ENCODE data around the gene FTMT. TPM values are rescaled to one million over a fixed set of nuclear protein-coding genes. Genes with fewer than 3 reads are reported as not detected.
"Not testable (repeated sequence)": the region's sequence is repeated elsewhere in the genome, so short reads cannot be mapped to it uniquely, and the experiment has no call there.

FTMT gene
- total RNA-seq (2022) (not detected in 2 replicates), Bru-seq, nascent RNA (not detected), BruChase-seq, experiment 1, labeled RNA remaining after a 6-hour chase (not detected), BruChase-seq, experiment 2, labeled RNA remaining after a 2-hour chase (not detected)
- long read RNA-seq = 0 reads

- TF ChIP-seq CTCF (IDR thresholded peaks at IDR 0.05; ENCODE audit: unreplicated experiment) = no peak
- H3K27ac Mint-ChIP-seq (ENCODE audit: low read depth, unreplicated experiment) = no peak within 1 kb of the TSS
- ChIA-PET POLR2A (no interaction called here), CTCF (interaction anchor here (0.6 to 1.2 kb wide), 2 partner anchors 25 to 1196 kb away, joined by 4 read pairs; no protein-coding TSS in a partner anchor)
- no peaks in the 10 kb centered on the region for H3K9me3 Mint-ChIP-seq (ENCODE audit: unreplicated experiment)
- no TSS peak for BruUV-seq (replicated peaks)
- intact Hi-C loops (cut with micrococcal nuclease) = no loop called here
- no peak for DNase-seq (ENCODE audit: unreplicated experiment)
- no peaks in the 10 kb centered on the region for H3K4me1 Mint-ChIP-seq (ENCODE audit: insufficient read depth, unreplicated experiment)
- H3K4me3 Mint-ChIP-seq (ENCODE audit: unreplicated experiment) = no peak within 1 kb of the TSS
- no peaks in the 10 kb centered on the region for H3K27me3 Mint-ChIP-seq (ENCODE audit: insufficient read depth, unreplicated experiment)
- H3K36me3 Mint-ChIP-seq (ENCODE audit: insufficient read depth, unreplicated experiment) = no peaks in the 10 kb centered on the region
Observed at GRCh38 chr5:121851643-121852574, at the start of gene FTMT. TSS of gene FTMT (plus strand) at chr5:121851882. CDS start at chr5:121851964, 82 bp downstream.

GRCh38 chr5:121805251-121805650 is 46.4 kb upstream of the FTMT start:
- H3K4me1 Mint-ChIP-seq (ENCODE audit: insufficient read depth, unreplicated experiment); H3K27me3 Mint-ChIP-seq (ENCODE audit: insufficient read depth, unreplicated experiment); BruUV-seq (replicated peaks); H3K9me3 Mint-ChIP-seq (ENCODE audit: unreplicated experiment); POLR2A ChIA-PET; H3K27ac Mint-ChIP-seq (ENCODE audit: low read depth, unreplicated experiment); intact Hi-C loops (cut with micrococcal nuclease); DNase-seq (ENCODE audit: unreplicated experiment); H3K4me3 Mint-ChIP-seq (ENCODE audit: unreplicated experiment); H3K36me3 Mint-ChIP-seq (ENCODE audit: insufficient read depth, unreplicated experiment): not testable (repeated sequence)
- CTCF ChIA-PET = interaction anchor here (0.6 kb wide), 1 partner anchor 11 kb away, joined by 3 read pairs; no protein-coding TSS in a partner anchor

- POLR2A ChIA-PET = no interaction called here
- Mint-ChIP-seq H3K36me3 (ENCODE audit: insufficient read depth, unreplicated experiment) (no peaks in the 10 kb centered on the region), H3K4me1 (ENCODE audit: insufficient read depth, unreplicated experiment) (no peaks in the 10 kb centered on the region), H3K27me3 (ENCODE audit: insufficient read depth, unreplicated experiment) (no peaks in the 10 kb centered on the region), H3K27ac (ENCODE audit: low read depth, unreplicated experiment) (no peak overlapping the region), H3K9me3 (ENCODE audit: unreplicated experiment) (peaks cover 4% of the 10 kb centered on the region), H3K4me3 (ENCODE audit: unreplicated experiment) (no peak overlapping the region)
- TF ChIP-seq CTCF (IDR thresholded peaks at IDR 0.05; ENCODE audit: unreplicated experiment) = no peak
- DNase-seq (ENCODE audit: unreplicated experiment) = no peak
- CTCF ChIA-PET = interaction anchor here (0.6 kb wide), 1 partner anchor 12 kb away, joined by 3 read pairs; no protein-coding TSS in a partner anchor
- intact Hi-C loops (cut with micrococcal nuclease) = no loop called here
- BruUV-seq (replicated peaks) = no TSS peak
Observed at GRCh38 chr5:121805911-121806310, 45.8 kb upstream of the FTMT start.

GRCh38 chr5:121816164-121816563 is 35.5 kb upstream of the FTMT start:
- DNase-seq (ENCODE audit: unreplicated experiment) = no peak
- no peaks in the 10 kb centered on the region for H3K36me3 Mint-ChIP-seq (ENCODE audit: insufficient read depth, unreplicated experiment)
- ChIA-PET POLR2A (no interaction called here), CTCF (interaction anchor here (0.7 to 1.0 kb wide), 3 partner anchors 9 to 183 kb away, joined by 3 to 4 read pairs (median 3); no protein-coding TSS in a partner anchor)
- H3K4me3 Mint-ChIP-seq (ENCODE audit: unreplicated experiment) = no peak overlapping the region
- no peaks in the 10 kb centered on the region for H3K4me1 Mint-ChIP-seq (ENCODE audit: insufficient read depth, unreplicated experiment)
- H3K9me3 Mint-ChIP-seq (ENCODE audit: unreplicated experiment) = no peaks in the 10 kb centered on the region
- intact Hi-C loops (cut with micrococcal nuclease) = no loop called here
- H3K27me3 Mint-ChIP-seq (ENCODE audit: insufficient read depth, unreplicated experiment) = no peaks in the 10 kb centered on the region
- BruUV-seq (replicated peaks) = no TSS peak
- TF ChIP-seq CTCF (IDR thresholded peaks at IDR 0.05; ENCODE audit: unreplicated experiment) = no peak
- H3K27ac Mint-ChIP-seq (ENCODE audit: low read depth, unreplicated experiment) = no peak overlapping the region
